K562 (cell line): ENCODE results near the gene ARHGAP9. TPM values are rescaled to one million over a fixed set of nuclear protein-coding genes. Genes with fewer than 3 reads are reported as not detected.

ENCODE experiments used
- CBX2 ChIP-seq: fragments of 200-600 bp; sonication (generic); IDR thresholded peaks from one replicate; pipeline ENCODE4 v1.6.1; 2012; ENCODE audit warnings: mild to moderate bottlenecking, low read length, inconsistent platforms; ENCODE audit not compliant: insufficient read depth, poor library complexity, severe bottlenecking
- CCNT2 ChIP-seq: IDR thresholded peaks from 2 replicates; pipeline ENCODE4 v1.6.1; 2011; ENCODE audit warnings: borderline replicate concordance, low read depth, mild to moderate bottlenecking, moderate library complexity, mixed read lengths, low read length; ENCODE audit not compliant: insufficient read length; ENCODE audit errors: extremely low read depth
- EP300 ChIP-seq: IDR thresholded peaks from 2 replicates; pipeline ENCODE4 v1.6.1; 2012; ENCODE audit warnings: low read length, improper control_type of control experiment
- ESRRB ChIP-seq: fragments of 250-450 bp; sonication (Bioruptor Pico); IDR thresholded peaks from 2 replicates; pipeline ENCODE4 v1.5.0; 2020; ENCODE audit warnings: mild to moderate bottlenecking, moderate library complexity, borderline replicate concordance
- HNRNPL ChIP-seq: fragments of 200-400 bp; formaldehyde crosslinking; IDR thresholded peaks from 2 replicates; pipeline ENCODE4 v1.6.1; 2017; ENCODE audit warnings: low read depth, mild to moderate bottlenecking, low read length
- HNRNPUL1 ChIP-seq: fragments of 200-400 bp; formaldehyde crosslinking; IDR thresholded peaks from 2 replicates; pipeline ENCODE4 v1.6.1; 2017; ENCODE audit warnings: low read length
- KLF1 ChIP-seq: fragments of 450-650 bp; IDR thresholded peaks from 2 replicates; pipeline ENCODE4 v1.6.1; 2016; ENCODE audit warnings: missing genetic modification characterization, missing compliant biosample characterization
- MAFG ChIP-seq: fragments of 450-650 bp; conservative IDR thresholded peaks from 2 replicates; pipeline ENCODE4 v1.6.1; 2016; ENCODE audit warnings: missing genetic modification characterization, missing compliant biosample characterization
- PKNOX1 ChIP-seq: fragments of 450-650 bp; IDR thresholded peaks from 2 replicates; pipeline ENCODE4 v1.6.1; 2016
- PPARD ChIP-seq: fragments of 250-450 bp; sonication (Bioruptor Pico); IDR thresholded peaks from 2 replicates; pipeline ENCODE4 v1.8.0; 2022; ENCODE audit warnings: inconsistent platforms, mild to moderate bottlenecking, moderate library complexity
- PRPF4 ChIP-seq: fragments of 200-400 bp; formaldehyde crosslinking; IDR thresholded peaks from one replicate; pipeline ENCODE4 v1.6.1; 2017; ENCODE audit warnings: low read length, low read depth, mild to moderate bottlenecking; ENCODE audit not compliant: insufficient read depth, poor library complexity, severe bottlenecking
- RBBP5 ChIP-seq: fragments of 200-600 bp; sonication (generic); IDR thresholded peaks from 2 replicates; pipeline ENCODE4 v1.6.1; 2012; ENCODE audit warnings: borderline replicate concordance, mild to moderate bottlenecking, low read length, control low read depth, inconsistent platforms; ENCODE audit not compliant: insufficient read depth, poor library complexity, severe bottlenecking
- SMARCE1 ChIP-seq: fragments of 450-650 bp; IDR thresholded peaks from 2 replicates; pipeline ENCODE4 v1.7.1; 2016; ENCODE audit warnings: mild to moderate bottlenecking
- STAT5B ChIP-seq: fragments of 250-450 bp; sonication (Bioruptor Pico); IDR thresholded peaks from 2 replicates; pipeline ENCODE4 v1.8.0; 2021; ENCODE audit warnings: mild to moderate bottlenecking, inconsistent platforms
- TBL1XR1 ChIP-seq, 2 experiments: IDR thresholded peaks; 2 replicates each; pipeline ENCODE4 v1.6.1; 2012; ENCODE audit warnings: improper control_type of control experiment in 2 of 2, low read length in 2 of 2, mild to moderate bottlenecking in 1 of 2
- ZBTB9 ChIP-seq: fragments of 450-650 bp; formaldehyde crosslinking; IDR thresholded peaks from 2 replicates; pipeline ENCODE4 v1.4.0; 2020; ENCODE audit warnings: mild to moderate bottlenecking, moderate library complexity
- ZC3H4 ChIP-seq: sonication (generic); formaldehyde crosslinking; IDR thresholded peaks from 2 replicates; pipeline ENCODE4 v1.9.0; 2021; ENCODE audit warnings: missing genetic modification reagents, borderline replicate concordance
- ZEB2 ChIP-seq: fragments of 450-650 bp; IDR thresholded peaks from 2 replicates; pipeline ENCODE4 v1.6.1; 2016
- ZNF121 ChIP-seq: sonication (generic); formaldehyde crosslinking; conservative IDR thresholded peaks from 2 replicates; pipeline ENCODE4 v1.8.0; 2022; ENCODE audit warnings: missing genetic modification reagents
- ZNF395 ChIP-seq: fragments of 200-800 bp; sonication (Bioruptor generic); IDR thresholded peaks from 2 replicates; pipeline ENCODE4 v1.6.1; 2017; ENCODE audit warnings: missing genetic modification characterization, missing compliant biosample characterization
- ZNF449 ChIP-seq: fragments of 250-450 bp; sonication (Bioruptor Pico); IDR thresholded peaks from 2 replicates; pipeline ENCODE4 v1.8.0; 2022; ENCODE audit warnings: moderate library complexity, mild to moderate bottlenecking, inconsistent platforms
- ZNF589 ChIP-seq: fragments of 200-800 bp; sonication (Bioruptor generic); IDR thresholded peaks from 2 replicates; pipeline ENCODE4 v1.6.1; 2016; ENCODE audit warnings: low read depth, missing genetic modification characterization, missing compliant biosample characterization
- ZNF717 ChIP-seq: fragments of 250-450 bp; sonication (Bioruptor Pico); IDR thresholded peaks from 2 replicates; pipeline ENCODE4 v1.5.0; 2021
- polyA plus RNA-seq, 8 experiments: library from polyadenylated mRNA; depleted of rRNA in 4 of 8; stranded (reverse) in 5 of 8; unstranded in 3 of 8; fragments of >200 nt; fragmentation: Nextera tagmentation in 2 of 8; fragmentation: Illumina TruSeq in 1 of 8; extraction: Ambion mirVana in 2 of 8; extraction: Trizol in 1 of 8; gene quantifications; 2 replicates each; pipeline versions ENCODE4 v1.2.1 to v1.2.3, GENCODE V29; 2011 to 2014; ENCODE audit warnings: inconsistent platforms in 1 of 8, missing spikeins in 1 of 8
- total RNA-seq, 7 experiments: library from RNA; depleted of rRNA in 6 of 7; stranded (reverse); fragments of >200 nt in 6 of 7; fragmentation: Illumina TruSeq in 2 of 7; extraction: Trizol in 2 of 7; gene quantifications; 2 replicates each; pipeline versions ENCODE4 v1.2.1 to v1.2.3, GENCODE V29; 2011 to 2021; ENCODE audit warnings: low replicate concordance in 1 of 7

The ARHGAP9 gene
- total and polyA plus RNA-seq, 9 of the 15 experiments (the other 6 are each of a cell fraction or from before 2014, with no cell fraction given), result 1.5 to 10.2 (median 5.1) TPM

- peak; percentile 71; the same call in 1 of the 2 replicates for TF ChIP-seq ZNF449 (CRISPR knock-in tag)
- peak; percentile 77; the same call in 1 of the 2 replicates for TF ChIP-seq KLF1 (tag)
- no peak for TF ChIP-seq ZNF121 (CRISPR knock-in tag)
- peak; percentile 55; the same call in 1 of the 2 replicates for TF ChIP-seq SMARCE1
- TF ChIP-seq PKNOX1, result peak; percentile 95
- TF ChIP-seq PRPF4, result no peak
- peak; percentile 91 for TF ChIP-seq CCNT2
- no peak for TF ChIP-seq MAFG
- TF ChIP-seq STAT5B (CRISPR knock-in tag), result no peak
- peak; percentile 44; the same call in 1 of the 2 replicates for TF ChIP-seq EP300
- no peak for TF ChIP-seq PPARD
- TF ChIP-seq ZNF395 (CRISPR knock-in tag), result no peak
- no peak for TF ChIP-seq RBBP5
- no peak for TF ChIP-seq TBL1XR1 (IDR thresholded peaks at IDR 0.05; ENCODE audit: low read length in 2 of 2)
- no peak for TF ChIP-seq CBX2
- no peak for TF ChIP-seq ZNF717 (CRISPR knock-in tag)
- TF ChIP-seq ZBTB9 (CRISPR knock-in tag), result peak; percentile 88
- TF ChIP-seq HNRNPL, result no peak
- peak; percentile 63; the same call in 1 of the 2 replicates for TF ChIP-seq ZC3H4 (CRISPR knock-in tag)
- TF ChIP-seq ZEB2, result peak; percentile 60; the same call in 1 of the 2 replicates
- TF ChIP-seq ESRRB (CRISPR knock-in tag), result no peak
- no peak for TF ChIP-seq HNRNPUL1
- TF ChIP-seq ZNF589 (CRISPR knock-in tag), result peak; percentile 89
Observed at GRCh38 chr12:57522011-57522886, 42.6 kb upstream of the ARHGAP9 start, which contains the start of gene MBD6 (continued).
